22Rv1 (cell line): ENCODE results near the gene DNAJC5G.

Source experiments
- CTCF ChIP-seq: fragments of 450-650 bp; IDR thresholded peaks from 2 replicates; pipeline ENCODE4 v1.5.1; 2017; ENCODE audit warnings: mild to moderate bottlenecking
- ZFX ChIP-seq: fragments of 450-650 bp; IDR thresholded peaks from 2 replicates; pipeline ENCODE4 v1.6.1; 2017; ENCODE audit warnings: antibody characterized with exemption, borderline replicate concordance

- no peak for TF ChIP-seq CTCF
- no peak for TF ChIP-seq ZFX
Measured at GRCh38 chr2:27265536-27265870, 9.7 kb upstream of the DNAJC5G start.
